Measurements from ENCODE around the gene PARP15.

DNA sequence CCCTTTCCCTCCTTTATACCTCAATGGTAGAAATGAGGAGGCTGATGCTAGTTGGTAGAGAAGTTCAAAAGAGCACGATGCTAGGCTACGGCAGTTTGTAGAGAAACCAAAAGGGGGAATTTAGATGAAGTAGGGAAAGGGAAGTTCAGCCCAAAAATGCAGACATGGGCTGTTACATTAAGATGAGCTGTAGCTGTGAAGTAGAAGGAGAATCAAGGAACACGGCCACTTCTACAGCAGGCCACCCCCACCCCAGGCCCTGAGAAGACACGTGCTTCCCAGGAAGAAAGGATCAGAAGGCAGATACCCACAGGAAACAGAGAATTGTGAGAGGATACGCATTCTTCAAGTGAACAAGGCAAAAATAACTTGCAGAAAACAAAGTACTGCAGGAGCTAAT is 101.1 kb downstream of the PARP15 start:
- TF ChIP-seq POLR2A (IDR thresholded peaks at IDR 0.05) = no peak
- TF ChIP-seq CTCF (IDR thresholded peaks at IDR 0.05) = no peak
